ENCODE results near the gene SCN2A. TPM values are rescaled to one million over a fixed set of nuclear protein-coding genes. Genes with fewer than 3 reads are reported as not detected.

Gene SCN2A
- under 1 TPM in 1 of 2 donors, not detected in 1; 0.12 TPM for total RNA-seq

DNA sequence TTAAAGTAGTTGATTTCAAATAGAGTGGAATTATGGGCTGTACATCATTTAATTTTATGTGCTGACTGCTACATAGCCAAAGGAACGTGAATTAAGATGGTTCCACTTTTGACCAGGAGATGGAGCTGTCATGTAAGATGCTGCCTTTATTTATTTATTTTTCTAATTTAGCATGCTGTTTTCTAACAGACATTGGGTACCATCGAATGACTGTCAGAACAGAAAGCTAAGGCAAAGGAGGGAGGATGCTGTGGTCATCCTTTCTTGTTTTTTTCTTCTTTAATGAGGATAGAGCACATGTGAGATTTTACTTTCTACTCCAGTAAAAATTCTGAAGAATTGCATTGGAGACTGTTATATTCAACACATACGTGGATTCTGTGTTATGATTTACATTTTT, at the start of gene SCN2A:
SCN2A (plus strand) TSS at position 185 of the 400 bp plus-strand sequence. CDS start 56,410 bp downstream, outside the sequence.
- Mint-ChIP-seq H3K36me3 (ENCODE audit: insufficient read depth in 2 of 2) (no peaks in the 10 kb centered on the region), H3K4me3 (no peak within 1 kb of the TSS), H3K9me3 (no peaks in the 10 kb centered on the region), H3K27ac (no peak within 1 kb of the TSS), H3K27me3 (ENCODE audit: low read depth) (no peaks in the 10 kb centered on the region), H3K4me1 (ENCODE audit: low read depth) (no peaks in the 10 kb centered on the region)
- DNase-seq = peak; percentile 0 to 6
- ATAC-seq (replicated peaks in 1 of 2) = no peak

DNA sequence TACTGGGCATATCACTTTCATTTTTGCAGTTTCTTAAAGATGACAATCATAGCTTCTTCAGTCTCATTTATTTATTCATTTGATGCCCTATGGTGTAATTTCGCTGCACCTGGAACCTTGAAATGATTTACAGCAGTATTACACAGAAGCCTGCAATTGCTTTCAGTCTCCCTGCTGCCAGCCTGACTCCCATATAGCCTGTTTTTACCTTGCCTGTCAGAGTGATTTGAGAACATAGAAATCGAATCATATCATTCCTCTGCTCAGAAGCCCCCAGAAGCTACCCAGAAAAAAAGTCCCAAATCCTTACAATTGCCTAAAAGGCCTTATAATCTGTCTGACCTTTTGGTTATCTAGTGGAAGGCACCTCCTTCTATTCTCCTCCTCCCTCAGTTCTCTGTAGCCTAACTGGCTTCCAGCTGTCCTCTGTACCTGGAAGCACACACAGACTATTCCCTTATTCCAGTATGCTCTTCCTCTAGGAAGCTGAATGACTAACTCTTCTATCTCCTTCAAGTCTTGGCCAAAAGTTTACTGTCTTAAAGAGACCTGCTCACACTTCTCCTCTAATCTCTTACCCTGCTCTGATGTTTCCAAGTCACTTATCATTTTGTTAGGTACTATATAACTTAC, 48.0 kb upstream of the SCN2A start:
- H3K27me3 Mint-ChIP-seq (ENCODE audit: low read depth) = no peaks in the 10 kb centered on the region
- H3K4me1 Mint-ChIP-seq (ENCODE audit: low read depth) = no peaks in the 10 kb centered on the region
- no peaks in the 10 kb centered on the region for H3K36me3 Mint-ChIP-seq (ENCODE audit: insufficient read depth in 2 of 2)
- no peak overlapping the region for H3K4me3 Mint-ChIP-seq
- no peak overlapping the region for H3K27ac Mint-ChIP-seq
- no peak for ATAC-seq (replicated peaks in 1 of 2)
- DNase-seq = no peak
- no peaks in the 10 kb centered on the region for H3K9me3 Mint-ChIP-seq

GRCh38 chr2:165192729-165193128, 46.5 kb upstream of the SCN2A start:
- no peaks in the 10 kb centered on the region for H3K36me3 Mint-ChIP-seq (ENCODE audit: insufficient read depth in 2 of 2)

DNA sequence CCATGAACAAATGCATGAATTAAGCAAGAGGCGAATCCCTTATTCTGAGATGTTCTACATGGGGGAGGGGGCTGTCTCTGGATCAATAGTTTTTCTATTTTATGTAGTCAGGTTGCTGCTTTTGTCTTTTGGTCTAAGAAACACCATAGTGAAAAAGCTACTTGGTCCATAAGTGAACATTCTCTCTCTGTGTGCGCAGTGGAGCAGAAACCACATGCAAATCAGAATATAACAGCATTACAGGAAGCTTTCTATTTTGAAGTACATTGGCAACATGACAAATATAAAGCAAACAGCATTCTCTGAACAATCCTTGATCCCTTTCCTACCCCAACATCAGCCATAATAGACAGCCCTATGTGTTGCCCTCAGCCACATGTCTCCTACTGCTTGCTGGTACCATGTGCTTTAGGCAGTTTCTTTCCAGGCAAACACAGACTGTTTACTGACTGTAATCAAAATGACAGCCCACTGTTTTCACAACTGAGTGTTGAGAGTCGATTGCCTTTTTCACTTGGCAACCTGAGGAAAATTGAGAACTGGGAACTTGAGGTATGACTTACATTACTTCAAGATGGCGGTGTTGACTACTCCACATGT, 45.9 kb upstream of the SCN2A start:
- no peak for ATAC-seq (replicated peaks in 1 of 2)
- no peak for DNase-seq

More at GRCh38 chr2:165192729-165193128, 46.5 kb upstream of the SCN2A start:
- Mint-ChIP-seq H3K4me1 (ENCODE audit: low read depth) (no peaks in the 10 kb centered on the region), H3K27ac (no peak overlapping the region), H3K27me3 (ENCODE audit: low read depth) (no peaks in the 10 kb centered on the region), H3K9me3 (no peaks in the 10 kb centered on the region), H3K4me3 (no peak overlapping the region)
- ATAC-seq (replicated peaks in 1 of 2) (no peak), DNase-seq (no peak)

DNA sequence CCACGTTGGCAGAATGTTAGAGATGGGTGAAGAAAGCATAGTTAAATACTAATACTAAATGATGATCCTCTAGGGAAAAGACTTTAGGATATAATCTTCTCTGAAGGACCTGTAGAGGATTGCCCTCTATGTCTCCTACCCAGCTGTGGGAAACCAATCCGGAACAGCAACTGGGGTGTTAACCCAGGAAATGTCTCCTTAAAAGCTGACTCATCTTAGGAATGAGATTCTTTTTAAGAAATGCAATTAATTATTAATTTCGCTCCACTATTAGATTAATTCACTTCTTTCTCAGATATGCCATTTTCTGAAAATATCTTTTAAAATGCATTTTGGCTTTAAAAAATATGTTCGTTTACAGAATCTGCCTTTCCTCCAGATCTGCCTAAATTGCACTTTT, 42.8 kb upstream of the SCN2A start:
- Mint-ChIP-seq H3K4me1 (ENCODE audit: low read depth) (no peaks in the 10 kb centered on the region), H3K27ac (no peak overlapping the region), H3K4me3 (no peak overlapping the region), H3K27me3 (ENCODE audit: low read depth) (no peaks in the 10 kb centered on the region), H3K36me3 (ENCODE audit: insufficient read depth in 2 of 2) (no peaks in the 10 kb centered on the region), H3K9me3 (no peaks in the 10 kb centered on the region)
- ATAC-seq (replicated peaks in 1 of 2) (no peak), DNase-seq (no peak)

More for the DNA sequence above, 45.9 kb upstream of the SCN2A start:
- Mint-ChIP-seq H3K9me3 (no peaks in the 10 kb centered on the region), H3K4me3 (no peak overlapping the region), H3K4me1 (ENCODE audit: low read depth) (no peaks in the 10 kb centered on the region), H3K27ac (no peak overlapping the region), H3K27me3 (ENCODE audit: low read depth) (no peaks in the 10 kb centered on the region), H3K36me3 (ENCODE audit: insufficient read depth in 2 of 2) (no peaks in the 10 kb centered on the region)

GRCh38 chr2:165197346-165197745, 41.9 kb upstream of the SCN2A start:
- Mint-ChIP-seq H3K4me3 (no peak overlapping the region), H3K27me3 (ENCODE audit: low read depth) (no peaks in the 10 kb centered on the region), H3K27ac (no peak overlapping the region), H3K36me3 (ENCODE audit: insufficient read depth in 2 of 2) (no peaks in the 10 kb centered on the region), H3K4me1 (ENCODE audit: low read depth) (no peaks in the 10 kb centered on the region), H3K9me3 (no peaks in the 10 kb centered on the region)
- no peak for DNase-seq
- ATAC-seq (replicated peaks in 1 of 2) = no peak

GRCh38 chr2:165198181-165198580, 41.0 kb upstream of the SCN2A start:
- ATAC-seq (replicated peaks in 1 of 2) = no peak
- no peaks in the 10 kb centered on the region for H3K4me1 Mint-ChIP-seq (ENCODE audit: low read depth)
- no peak overlapping the region for H3K4me3 Mint-ChIP-seq
- DNase-seq = no peak
- no peaks in the 10 kb centered on the region for H3K36me3 Mint-ChIP-seq (ENCODE audit: insufficient read depth in 2 of 2)
- no peaks in the 10 kb centered on the region for H3K27me3 Mint-ChIP-seq (ENCODE audit: low read depth)
- no peak overlapping the region for H3K27ac Mint-ChIP-seq
- H3K9me3 Mint-ChIP-seq = no peaks in the 10 kb centered on the region

- no peaks in the 10 kb centered on the region for H3K9me3 Mint-ChIP-seq
- no peak for ATAC-seq (replicated peaks in 1 of 2)
- DNase-seq = no peak
Observed at GRCh38 chr2:165202239-165202638, 37.0 kb upstream of the SCN2A start.

GRCh38 chr2:165203689-165204559, 35.3 kb upstream of the SCN2A start, which contains the start of gene SCN3A:
Gene SCN3A (minus strand): TSS chr2:165204050. CDS start chr2:165176394, 27,656 bp downstream.
- no peak within 1 kb of the TSS for H3K4me3 Mint-ChIP-seq
- H3K27me3 Mint-ChIP-seq (ENCODE audit: low read depth) = no peaks in the 10 kb centered on the region
- no peaks in the 10 kb centered on the region for H3K9me3 Mint-ChIP-seq
- H3K36me3 Mint-ChIP-seq (ENCODE audit: insufficient read depth in 2 of 2) = no peaks in the 10 kb centered on the region
- no peaks in the 10 kb centered on the region for H3K4me1 Mint-ChIP-seq (ENCODE audit: low read depth)
- no peak within 1 kb of the TSS for H3K27ac Mint-ChIP-seq
- DNase-seq = peak; percentile 1 to 4
- peak; percentile 22 to 28 for ATAC-seq (replicated peaks in 1 of 2)

More at GRCh38 chr2:165202239-165202638, 37.0 kb upstream of the SCN2A start:
- H3K4me3 Mint-ChIP-seq = no peak overlapping the region
- no peaks in the 10 kb centered on the region for H3K4me1 Mint-ChIP-seq (ENCODE audit: low read depth)
- no peak overlapping the region for H3K27ac Mint-ChIP-seq
- no peaks in the 10 kb centered on the region for H3K27me3 Mint-ChIP-seq (ENCODE audit: low read depth)
- H3K36me3 Mint-ChIP-seq (ENCODE audit: insufficient read depth in 2 of 2) = no peaks in the 10 kb centered on the region

DNA sequence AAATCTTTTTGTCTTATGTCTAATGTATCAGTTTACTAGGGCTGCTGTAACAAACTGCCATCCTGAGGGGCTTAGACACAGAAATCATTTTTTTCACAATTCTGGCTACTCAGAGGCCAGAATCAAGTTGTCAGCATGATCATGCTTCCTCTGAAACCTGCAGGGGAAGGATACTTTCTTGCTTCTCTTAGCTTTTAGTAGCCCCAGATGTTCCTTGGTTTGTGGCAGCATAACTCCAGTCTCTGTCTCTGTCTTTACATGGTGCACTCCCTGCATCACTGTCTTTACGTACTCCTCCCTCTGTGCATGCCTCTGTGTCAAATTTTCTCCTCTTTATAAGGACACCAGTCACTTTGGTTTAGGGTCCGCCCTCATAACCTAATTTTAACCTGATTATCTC, 33.3 kb upstream of the SCN2A start:
- no peak for ATAC-seq (replicated peaks in 1 of 2)
- Mint-ChIP-seq H3K4me3 (no peak overlapping the region), H3K27ac (no peak overlapping the region), H3K9me3 (no peaks in the 10 kb centered on the region), H3K36me3 (ENCODE audit: insufficient read depth in 2 of 2) (no peaks in the 10 kb centered on the region), H3K4me1 (ENCODE audit: low read depth) (no peaks in the 10 kb centered on the region), H3K27me3 (ENCODE audit: low read depth) (no peaks in the 10 kb centered on the region)
- no peak for DNase-seq

- H3K27ac Mint-ChIP-seq = no peak overlapping the region
- no peak overlapping the region for H3K4me3 Mint-ChIP-seq
- H3K9me3 Mint-ChIP-seq = no peaks in the 10 kb centered on the region
- no peaks in the 10 kb centered on the region for H3K4me1 Mint-ChIP-seq (ENCODE audit: low read depth)
- no peak for DNase-seq
- ATAC-seq (replicated peaks in 1 of 2) = no peak
- no peaks in the 10 kb centered on the region for H3K36me3 Mint-ChIP-seq (ENCODE audit: insufficient read depth in 2 of 2)
- H3K27me3 Mint-ChIP-seq (ENCODE audit: low read depth) = no peaks in the 10 kb centered on the region
Observed at GRCh38 chr2:165208094-165208493, 31.1 kb upstream of the SCN2A start.

DNA sequence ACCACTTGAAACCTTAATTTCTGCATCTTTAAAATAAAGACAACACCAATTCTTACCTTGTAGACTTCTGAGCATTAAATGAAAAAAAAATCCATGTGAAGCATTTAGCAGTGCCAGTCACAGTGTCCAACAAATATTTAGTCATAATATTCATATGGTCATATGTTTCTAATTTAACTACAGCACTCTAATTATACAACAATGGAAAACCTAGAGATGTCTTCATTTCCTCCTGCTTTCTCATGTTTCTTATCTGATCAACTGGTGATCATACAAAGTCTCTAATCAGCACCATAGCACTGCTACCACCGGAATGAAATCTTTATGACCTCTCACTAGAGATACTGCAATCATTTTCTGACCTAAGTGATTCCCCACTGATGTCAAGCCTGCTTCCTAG, 25.1 kb upstream of the SCN2A start:
- Mint-ChIP-seq H3K27me3 (ENCODE audit: low read depth) (no peaks in the 10 kb centered on the region), H3K9me3 (no peaks in the 10 kb centered on the region), H3K4me3 (no peak overlapping the region), H3K4me1 (ENCODE audit: low read depth) (no peaks in the 10 kb centered on the region), H3K27ac (no peak overlapping the region), H3K36me3 (ENCODE audit: insufficient read depth in 2 of 2) (no peaks in the 10 kb centered on the region)
- DNase-seq (no peak), ATAC-seq (replicated peaks in 1 of 2) (no peak)

GRCh38 chr2:165219481-165219880, 19.7 kb upstream of the SCN2A start:
- Mint-ChIP-seq H3K36me3 (ENCODE audit: insufficient read depth in 2 of 2) (no peaks in the 10 kb centered on the region), H3K27ac (no peak overlapping the region), H3K27me3 (ENCODE audit: low read depth) (no peaks in the 10 kb centered on the region), H3K9me3 (no peaks in the 10 kb centered on the region), H3K4me1 (ENCODE audit: low read depth) (no peaks in the 10 kb centered on the region), H3K4me3 (no peak overlapping the region)
- ATAC-seq (replicated peaks in 1 of 2) = no peak
- DNase-seq = no peak

All from activated T-cell treated with anti-CD3 and anti-CD28 coated beads, Interleukin-2, amount 50 U/mL, for 72 hours (primary cell).